Esophagus muscularis mucosa (tissue), 4 donors: ENCODE data around the gene PPP2R3B.

Experiments
- EP300 ChIP-seq: sonication (generic); formaldehyde crosslinking; IDR thresholded peaks from one replicate; pipeline ENCODE4 v1.6.1; 2017; ENCODE audit warnings: antibody characterized with exemption
- POLR2A ChIP-seq: fragments of 450-650 bp; IDR thresholded peaks from one replicate; pipeline ENCODE4 v1.6.1; 2017; ENCODE audit warnings: antibody characterized with exemption, moderate library complexity, mild to moderate bottlenecking, low read depth
- TF ChIP-seq, protein P1 (sequence below), 3 experiments: fragments of 200-600 bp in 2 of 3; fragments of 450-650 bp in 1 of 3; sonication (generic) in 2 of 3; IDR thresholded peaks; one replicate each; pipeline ENCODE4 v1.5.1; 2017 to 2019; ENCODE audit warnings: antibody characterized with exemption in 3 of 3, mild to moderate bottlenecking in 2 of 3, moderate library complexity in 1 of 3

DNA sequence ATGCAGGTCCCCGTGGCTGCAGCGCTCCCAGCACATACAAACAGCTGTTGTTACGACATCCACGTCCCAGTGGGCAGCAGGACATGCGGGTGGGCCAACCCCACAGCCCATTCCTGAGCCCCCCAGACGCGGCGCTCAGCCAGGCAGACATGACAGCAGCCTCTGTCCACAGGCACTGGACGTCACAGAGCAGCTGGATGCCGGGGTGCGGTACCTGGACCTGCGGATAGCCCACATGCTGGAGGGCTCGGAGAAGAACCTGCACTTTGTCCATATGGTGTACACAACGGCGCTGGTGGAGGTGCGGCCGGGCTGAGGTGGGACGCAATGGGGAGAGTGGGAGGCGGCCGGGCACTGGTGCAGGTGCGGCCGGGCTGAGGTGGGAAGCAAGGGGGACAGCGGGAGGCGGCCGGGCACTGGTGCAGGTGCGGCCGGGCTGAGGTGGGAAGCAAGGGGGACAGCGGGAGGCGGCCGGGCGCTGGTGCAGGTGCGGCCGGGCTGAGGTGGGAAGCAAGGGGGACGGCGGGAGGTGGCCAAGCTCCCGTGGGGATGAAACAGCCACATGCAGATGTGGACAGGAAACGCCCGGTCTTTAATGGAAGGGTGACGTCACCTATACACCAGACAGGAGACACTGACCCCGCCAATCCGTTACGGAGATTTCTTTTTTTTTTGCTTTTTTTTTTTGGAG lies 96.1 kb downstream of the PPP2R3B start:
- TF ChIP-seq, protein P1, sequence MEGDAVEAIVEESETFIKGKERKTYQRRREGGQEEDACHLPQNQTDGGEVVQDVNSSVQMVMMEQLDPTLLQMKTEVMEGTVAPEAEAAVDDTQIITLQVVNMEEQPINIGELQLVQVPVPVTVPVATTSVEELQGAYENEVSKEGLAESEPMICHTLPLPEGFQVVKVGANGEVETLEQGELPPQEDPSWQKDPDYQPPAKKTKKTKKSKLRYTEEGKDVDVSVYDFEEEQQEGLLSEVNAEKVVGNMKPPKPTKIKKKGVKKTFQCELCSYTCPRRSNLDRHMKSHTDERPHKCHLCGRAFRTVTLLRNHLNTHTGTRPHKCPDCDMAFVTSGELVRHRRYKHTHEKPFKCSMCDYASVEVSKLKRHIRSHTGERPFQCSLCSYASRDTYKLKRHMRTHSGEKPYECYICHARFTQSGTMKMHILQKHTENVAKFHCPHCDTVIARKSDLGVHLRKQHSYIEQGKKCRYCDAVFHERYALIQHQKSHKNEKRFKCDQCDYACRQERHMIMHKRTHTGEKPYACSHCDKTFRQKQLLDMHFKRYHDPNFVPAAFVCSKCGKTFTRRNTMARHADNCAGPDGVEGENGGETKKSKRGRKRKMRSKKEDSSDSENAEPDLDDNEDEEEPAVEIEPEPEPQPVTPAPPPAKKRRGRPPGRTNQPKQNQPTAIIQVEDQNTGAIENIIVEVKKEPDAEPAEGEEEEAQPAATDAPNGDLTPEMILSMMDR (IDR thresholded peaks at IDR 0.05): no peak
- TF ChIP-seq POLR2A: no peak
- TF ChIP-seq EP300: no peak
